ENCODE data around the gene LSAMP. TPM values are rescaled to one million over a fixed set of nuclear protein-coding genes. Genes with fewer than 3 reads are reported as not detected.

Gene LSAMP
- total RNA-seq, 2 experiments from 2014 or later = not detected

GRCh38 chr3:116298151-116298550, 147.1 kb downstream of the LSAMP start:
- no peaks in the 10 kb centered on the region for H3K27me3 Mint-ChIP-seq
- intact Hi-C loops (cut with micrococcal nuclease) = no loop called here
- no peaks in the 10 kb centered on the region for H3K4me1 Mint-ChIP-seq (ENCODE audit: low read depth)
- no peak for TF ChIP-seq CTCF (IDR thresholded peaks at IDR 0.05)
- H3K27ac Mint-ChIP-seq = no peak overlapping the region
- no peak overlapping the region for H3K4me3 Mint-ChIP-seq
- DNase-seq (no peak), ATAC-seq (no peak)
- ChIA-PET POLR2A (no interaction called here), CTCF (no interaction called here)
- no peaks in the 10 kb centered on the region for H3K9me3 Mint-ChIP-seq
- no peaks in the 10 kb centered on the region for H3K36me3 Mint-ChIP-seq (ENCODE audit: low read depth)

GRCh38 chr3:116291141-116291540, 154.1 kb downstream of the LSAMP start:
- Mint-ChIP-seq H3K4me3 (no peak overlapping the region), H3K27ac (no peak overlapping the region), H3K36me3 (ENCODE audit: low read depth) (no peaks in the 10 kb centered on the region), H3K9me3 (peaks cover 5% of the 10 kb centered on the region), H3K27me3 (no peaks in the 10 kb centered on the region), H3K4me1 (ENCODE audit: low read depth) (no peaks in the 10 kb centered on the region)
- ChIA-PET POLR2A (no interaction called here), CTCF (no interaction called here)
- ATAC-seq (no peak), DNase-seq (no peak)
- intact Hi-C loops (cut with micrococcal nuclease) = no loop called here
- no peak for TF ChIP-seq CTCF (IDR thresholded peaks at IDR 0.05)

GRCh38 chr3:116288485-116288884, 156.8 kb downstream of the LSAMP start:
- TF ChIP-seq CTCF (IDR thresholded peaks at IDR 0.05) = no peak
- peaks cover 5% of the 10 kb centered on the region for H3K9me3 Mint-ChIP-seq
- ATAC-seq (no peak), DNase-seq (no peak)
- no peaks in the 10 kb centered on the region for H3K36me3 Mint-ChIP-seq (ENCODE audit: low read depth)
- no peaks in the 10 kb centered on the region for H3K4me1 Mint-ChIP-seq (ENCODE audit: low read depth)
- POLR2A ChIA-PET = no interaction called here
- intact Hi-C loops (cut with micrococcal nuclease) = no loop called here
- CTCF ChIA-PET = no interaction called here
- H3K4me3 Mint-ChIP-seq = no peak overlapping the region
- no peak overlapping the region for H3K27ac Mint-ChIP-seq
- H3K27me3 Mint-ChIP-seq = no peaks in the 10 kb centered on the region

GRCh38 chr3:116285781-116286421, 159.4 kb downstream of the LSAMP start:
- intact Hi-C loops (cut with micrococcal nuclease) = no loop called here
- H3K27me3 Mint-ChIP-seq = no peaks in the 10 kb centered on the region
- CTCF ChIA-PET = no interaction called here
- H3K9me3 Mint-ChIP-seq = peaks cover 2% of the 10 kb centered on the region
- POLR2A ChIA-PET = no interaction called here
- DNase-seq = no peak
- no peak for TF ChIP-seq CTCF (IDR thresholded peaks at IDR 0.05)
- ATAC-seq = no peak
- H3K36me3 Mint-ChIP-seq (ENCODE audit: low read depth) = no peaks in the 10 kb centered on the region
- H3K4me1 Mint-ChIP-seq (ENCODE audit: low read depth) = no peaks in the 10 kb centered on the region
- no peak overlapping the region for H3K27ac Mint-ChIP-seq
- no peak overlapping the region for H3K4me3 Mint-ChIP-seq

GRCh38 chr3:116281313-116282143, 163.8 kb downstream of the LSAMP start:
- DNase-seq (no peak), ATAC-seq (no peak)
- no peak overlapping the region for H3K27ac Mint-ChIP-seq
- ChIA-PET POLR2A (no interaction called here), CTCF (no interaction called here)
- H3K36me3 Mint-ChIP-seq (ENCODE audit: low read depth) = no peaks in the 10 kb centered on the region
- no peaks in the 10 kb centered on the region for H3K27me3 Mint-ChIP-seq
- intact Hi-C loops (cut with micrococcal nuclease) = no loop called here
- no peaks in the 10 kb centered on the region for H3K4me1 Mint-ChIP-seq (ENCODE audit: low read depth)
- no peak overlapping the region for H3K4me3 Mint-ChIP-seq
- no peaks in the 10 kb centered on the region for H3K9me3 Mint-ChIP-seq
- TF ChIP-seq CTCF (IDR thresholded peaks at IDR 0.05) = no peak

Data from activated CD8-positive, alpha-beta T cell treated with anti-CD3 and anti-CD28 coated beads for 36 hours (primary cell).